22Rv1 (cell line): ENCODE data around the gene FKBP10.

ENCODE experiments used
- H3K27ac ChIP-seq: fragments of 450-650 bp; 2 replicates; pipeline ENCODE4 v1.5.1; 2017
- CTCF ChIP-seq: fragments of 450-650 bp; IDR thresholded peaks from 2 replicates; pipeline ENCODE4 v1.5.1; 2017; ENCODE audit warnings: mild to moderate bottlenecking
- ZFX ChIP-seq: fragments of 450-650 bp; IDR thresholded peaks from 2 replicates; pipeline ENCODE4 v1.6.1; 2017; ENCODE audit warnings: antibody characterized with exemption, borderline replicate concordance

Gene FKBP10

GRCh38 chr17:41864836-41865595 is 52.2 kb downstream of the FKBP10 start, which contains the start of gene KLHL11:
Gene KLHL11, minus strand, starts transcription at chr17:41865423. Its CDS starts 53 bp downstream, at chr17:41865370.
- H3K27ac ChIP-seq, result peak within 1 kb of the TSS; percentile 88
- TF ChIP-seq ZFX (no peak), CTCF (0 out of 2 replicates have a peak, but pooled peaks have one; percentile 33)

GRCh38 chr17:41865596-41865893 is 52.7 kb downstream of the FKBP10 start:
- H3K27ac ChIP-seq, result peak overlapping the region; percentile 88

GRCh38 chr17:41868568-41868967 is 55.8 kb downstream of the FKBP10 start:
- no peak overlapping the region for H3K27ac ChIP-seq
- TF ChIP-seq CTCF, result no peak
- TF ChIP-seq ZFX, result no peak

More at GRCh38 chr17:41865596-41865893, 52.7 kb downstream of the FKBP10 start:
- no peak for TF ChIP-seq CTCF
- no peak for TF ChIP-seq ZFX

GRCh38 chr17:41869426-41869825 is 56.6 kb downstream of the FKBP10 start:
- peak overlapping the region; percentile 42 for H3K27ac ChIP-seq
- TF ChIP-seq ZFX (no peak), CTCF (no peak)

- no peak for TF ChIP-seq ZFX
- peak overlapping the region; percentile 42 for H3K27ac ChIP-seq
Observed at GRCh38 chr17:41870097-41870496, 57.3 kb downstream of the FKBP10 start.

- no peak for TF ChIP-seq ZFX
- H3K27ac ChIP-seq, result peak overlapping the region; percentile 42
Observed at GRCh38 chr17:41870627-41871026, 57.8 kb downstream of the FKBP10 start.

GRCh38 chr17:41871789-41872188 is 59.0 kb downstream of the FKBP10 start:
- H3K27ac ChIP-seq, result no peak overlapping the region

More at GRCh38 chr17:41871789-41872188, 59.0 kb downstream of the FKBP10 start:
- no peak for TF ChIP-seq CTCF
- no peak for TF ChIP-seq ZFX
